CD4-positive, alpha-beta T cell (primary cell): ENCODE measurements around the gene SHISA3. TPM values are rescaled to one million over a fixed set of nuclear protein-coding genes. Genes with fewer than 3 reads are reported as not detected.

Source experiments
- ATAC-seq: fragments of 200-7000 bp; cut with Tn5 transposase; one replicate; pipeline ENCODE4 v1.10.0; 2022; ENCODE audit warnings: mild to moderate bottlenecking; ENCODE audit not compliant: poor library complexity
- CTCF ChIA-PET: fragments of 350-600 bp; sonication (Branson Sonifier 250); formaldehyde crosslinking; loops from one replicate; lab custom pipeline; 2021; ENCODE audit warnings: antibody characterized with exemption, inconsistent platforms; lab: Charles Lee
- POLR2A ChIA-PET: fragments of 350-600 bp; sonication (Branson Sonifier 250); formaldehyde crosslinking; loops from one replicate; lab custom pipeline; 2021; ENCODE audit warnings: antibody characterized with exemption, inconsistent platforms; lab: Charles Lee
- DNase-seq, 14 experiments: peaks; one replicate each; pipeline ENCODE4 v3.0.0-alpha.2; 2013 to 2020; ENCODE audit warnings: mixed read lengths in 2 of 14
- H3K27ac ChIP-seq, 2 donors: one replicate each; pipeline versions ENCODE4 v1.5.1 to v1.7.0; 2013; ENCODE audit warnings: low read length in 2 of 2, low read depth in 1 of 2, mild to moderate bottlenecking in 1 of 2
- H3K27me3 ChIP-seq, 2 experiments: 1 replicate in 1 of 2; 2 replicates in 1 of 2; pipeline versions ENCODE4 v1.6.1 to v1.7.0; 2013; ENCODE audit warnings: low read length in 2 of 2, control low read depth in 1 of 2, mild to moderate bottlenecking in 1 of 2, moderate library complexity in 1 of 2; ENCODE audit not compliant: insufficient read depth in 2 of 2, control insufficient read depth in 1 of 2
- H3K36me3 ChIP-seq: one replicate; pipeline ENCODE4 v1.6.1; 2013; ENCODE audit warnings: low read length, control low read depth; ENCODE audit not compliant: insufficient read depth
- H3K4me1 ChIP-seq: one replicate; pipeline ENCODE4 v1.6.1; 2013; ENCODE audit warnings: low read length, control low read depth; ENCODE audit not compliant: insufficient read depth
- H3K4me3 ChIP-seq: one replicate; pipeline ENCODE4 v1.5.1; 2013; ENCODE audit warnings: mild to moderate bottlenecking, low read length, moderate library complexity
- H3K9me3 ChIP-seq, 2 experiments: 1 replicate in 1 of 2; 2 replicates in 1 of 2; pipeline versions ENCODE4 v1.6.1 to v1.7.0; 2013; ENCODE audit warnings: low read length in 2 of 2, mild to moderate bottlenecking in 2 of 2, control low read depth in 1 of 2, moderate library complexity in 1 of 2; ENCODE audit not compliant: control insufficient read depth in 1 of 2, insufficient read depth in 1 of 2
- H3K27ac Mint-ChIP-seq: one replicate; pipeline ENCODE4 v1.8.0; 2020; ENCODE audit warnings: mixed read lengths
- H3K27me3 Mint-ChIP-seq: one replicate; pipeline ENCODE4 v1.8.0; 2021; ENCODE audit warnings: mixed read lengths
- H3K36me3 Mint-ChIP-seq: one replicate; pipeline ENCODE4 v1.8.0; 2021; ENCODE audit warnings: low read depth, mixed read lengths
- H3K4me1 Mint-ChIP-seq: one replicate; pipeline ENCODE4 v1.8.0; 2021; ENCODE audit warnings: low read depth, mixed read lengths
- H3K4me3 Mint-ChIP-seq: one replicate; pipeline ENCODE4 v1.8.0; 2020; ENCODE audit warnings: mild to moderate bottlenecking, mixed read lengths
- H3K9me3 Mint-ChIP-seq: one replicate; pipeline ENCODE4 v1.8.0; 2020; ENCODE audit warnings: mixed read lengths
- CTCF ChIP-seq: fragments of 200-600 bp; IDR thresholded peaks from one replicate; pipeline ENCODE4 v1.8.0; 2022; ENCODE audit warnings: antibody characterized with exemption, mild to moderate bottlenecking
- intact Hi-C, 2 experiments: fragments of 100-400 bp; cut with DNase I in 1 of 2; cut with micrococcal nuclease in 1 of 2; formaldehyde crosslinking; loops; one replicate each; pipeline versions ENCODE4 v1.15.1 to v1.9.0; 2023 to 2025; cut with DNase I, micrococcal nuclease
- total RNA-seq, 174 experiments: library from RNA in 2 of 174; stranded (reverse) in 2 of 174; gene quantifications; one replicate each; pipeline ENCODE4 v1.2.3 and lab custom pipeline; 2021 to 2026

SHISA3 gene
- total RNA-seq, 2 experiments from 2014 or later, result not detected

GRCh38 chr4:42390622-42391354, 6.5 kb upstream of the SHISA3 start:
- TF ChIP-seq CTCF, result no peak
- no peaks in the 10 kb centered on the region for H3K36me3 Mint-ChIP-seq
- no peak overlapping the region for H3K4me3 Mint-ChIP-seq
- peaks cover 0 to 6% of the 10 kb centered on the region in 2 experiments for H3K27me3 ChIP-seq
- no peak overlapping the region for H3K4me3 ChIP-seq
- H3K27me3 Mint-ChIP-seq, result peaks cover 18% of the 10 kb centered on the region
- H3K27ac ChIP-seq, result no peak overlapping the region
- H3K4me1 ChIP-seq, result no peaks in the 10 kb centered on the region
- ChIA-PET CTCF (no interaction called here), POLR2A (no interaction called here)
- no peaks in the 10 kb centered on the region for H3K4me1 Mint-ChIP-seq
- DNase-seq (no peak), ATAC-seq (no peak)
- H3K9me3 ChIP-seq, result no peaks in the 10 kb centered on the region
- no peaks in the 10 kb centered on the region for H3K9me3 Mint-ChIP-seq
- H3K36me3 ChIP-seq, result no peaks in the 10 kb centered on the region
- intact Hi-C loops, result no loop called here
- no peak overlapping the region for H3K27ac Mint-ChIP-seq

GRCh38 chr4:42391355-42391664, 6.0 kb upstream of the SHISA3 start:
- Mint-ChIP-seq H3K27me3 (peaks cover 20% of the 10 kb centered on the region), H3K4me1 (peaks cover 2% of the 10 kb centered on the region), H3K36me3 (no peaks in the 10 kb centered on the region), H3K9me3 (no peaks in the 10 kb centered on the region), H3K27ac (no peak overlapping the region), H3K4me3 (no peak overlapping the region)
- DNase-seq, result no peak
- Histone ChIP-seq H3K36me3 (no peaks in the 10 kb centered on the region), H3K4me3 (no peak overlapping the region), H3K9me3 (no peaks in the 10 kb centered on the region), H3K4me1 (no peaks in the 10 kb centered on the region), H3K27ac (no peak overlapping the region), H3K27me3 (peaks cover under 1 to 7% of the 10 kb centered on the region in 2 experiments)
- CTCF ChIA-PET, result no interaction called here
- no peak for TF ChIP-seq CTCF
- intact Hi-C loops, result no loop called here
- POLR2A ChIA-PET, result no interaction called here
- ATAC-seq, result no peak

GRCh38 chr4:42391981-42392380, 5.3 kb upstream of the SHISA3 start:
- DNase-seq (no peak), ATAC-seq (no peak)
- Histone ChIP-seq H3K36me3 (no peaks in the 10 kb centered on the region), H3K4me1 (peaks cover under 1% of the 10 kb centered on the region), H3K27ac (no peak overlapping the region), H3K9me3 (no peaks in the 10 kb centered on the region), H3K27me3 (peaks cover 8 to 9% of the 10 kb centered on the region in 2 experiments), H3K4me3 (no peak overlapping the region)
- no peaks in the 10 kb centered on the region for H3K36me3 Mint-ChIP-seq
- no peak overlapping the region for H3K4me3 Mint-ChIP-seq
- intact Hi-C loops, result no loop called here
- peaks cover 9% of the 10 kb centered on the region for H3K4me1 Mint-ChIP-seq
- ChIA-PET POLR2A (no interaction called here), CTCF (no interaction called here)
- peaks cover 27% of the 10 kb centered on the region for H3K27me3 Mint-ChIP-seq
- H3K27ac Mint-ChIP-seq, result no peak overlapping the region
- TF ChIP-seq CTCF, result no peak
- no peaks in the 10 kb centered on the region for H3K9me3 Mint-ChIP-seq
